Prostate gland (tissue), 2 donors: ENCODE results near the gene ABHD11. TPM values are rescaled to one million over a fixed set of nuclear protein-coding genes. Genes with fewer than 3 reads are reported as not detected.

Experiments used
- DNase-seq: peaks from one replicate; pipeline ENCODE4 v3.0.0-alpha.2; 2019; ENCODE audit warnings: low spot score
- H3K27ac ChIP-seq, 2 donors: fragments of 200-600 bp; sonication (generic); 2 replicates each; pipeline ENCODE4 v1.5.1; 2017 to 2019
- H3K27me3 ChIP-seq: fragments of 200-600 bp; sonication (generic); replicated peaks from 2 replicates; pipeline ENCODE4 v1.5.1; 2019; ENCODE audit not compliant: insufficient read depth
- H3K36me3 ChIP-seq, 2 donors: fragments of 200-600 bp; sonication (generic); 1 replicate in 1 of 2; 2 replicates in 1 of 2; pipeline versions ENCODE4 v1.5.1 to v1.8.1; 2017 to 2019
- H3K4me1 ChIP-seq: fragments of 200-600 bp; sonication (generic); replicated peaks from 2 replicates; pipeline ENCODE4 v1.5.1; 2019
- H3K4me3 ChIP-seq, 2 donors: fragments of 200-600 bp; sonication (generic); 2 replicates each; pipeline ENCODE4 v1.5.1; 2017 to 2019
- H3K9me3 ChIP-seq: fragments of 200-600 bp; sonication (generic); 2 replicates; pipeline ENCODE4 v1.5.1; 2017
- CTCF ChIP-seq, 4 experiments: fragments of 200-600 bp in 2 of 4; fragments of 450-650 bp in 2 of 4; sonication (generic) in 2 of 4; IDR thresholded peaks; 1 replicate in 3 of 4; 2 replicates in 1 of 4; pipeline ENCODE4 v1.5.1; 2016 to 2019; ENCODE audit warnings: antibody characterized with exemption in 4 of 4, mild to moderate bottlenecking in 2 of 4, moderate library complexity in 2 of 4
- POLR2A ChIP-seq: fragments of 450-650 bp; IDR thresholded peaks from one replicate; pipeline ENCODE4 v1.6.1; 2016; ENCODE audit warnings: antibody characterized with exemption, mild to moderate bottlenecking
- POLR2AphosphoS5 ChIP-seq: sonication (generic); formaldehyde crosslinking; IDR thresholded peaks from one replicate; pipeline ENCODE4 v1.6.1; 2017; ENCODE audit warnings: antibody characterized with exemption
- WGBS: methylation state at CpG from one replicate; pipeline ENCODE4 v1.1.5; 2018; 5-methylcytosine and 5-hydroxymethylcytosine counted together
- intact Hi-C: fragments of 100-400 bp; cut with DNase I; formaldehyde crosslinking; loops from one replicate; pipeline ENCODE4 v1.14.2; 2022
- total RNA-seq, 2 donors: library from RNA; depleted of rRNA; stranded (reverse); fragments of >200 nt; gene quantifications; one replicate each; pipeline ENCODE4 v1.1.0, GENCODE V29; 2016

Gene ABHD11
- total RNA-seq, 2 donors from 2014 or later, result 55.2 to 87.8 TPM

- DNase-seq, result no peak
- H3K4me3 ChIP-seq, result no peak overlapping the region
- H3K27me3 ChIP-seq, result no peaks in the 10 kb centered on the region
- TF ChIP-seq POLR2AphosphoS5 (no peak), CTCF (IDR thresholded peaks at IDR 0.05) (no peak), POLR2A (no peak)
- no peaks in the 10 kb centered on the region for H3K36me3 ChIP-seq
- intact Hi-C loops, result no loop called here
- H3K27ac ChIP-seq, result no peak overlapping the region
- H3K4me1 ChIP-seq, result no peaks in the 10 kb centered on the region
- H3K9me3 ChIP-seq, result no peaks in the 10 kb centered on the region
- WGBS, result 61% methylated on average over 8 of the region's 8 CpGs
Measured at GRCh38 chr7:73761854-73762658, 23.5 kb upstream of the ABHD11 start.

GRCh38 chr7:73758581-73759138 lies 20.1 kb upstream of the ABHD11 start:
- intact Hi-C loops, result no loop called here
- 78% methylated on average over 6 of the region's 7 CpGs for WGBS
- TF ChIP-seq POLR2A (no peak), POLR2AphosphoS5 (peak; percentile 93)
- Histone ChIP-seq H3K27me3 (no peaks in the 10 kb centered on the region), H3K9me3 (no peaks in the 10 kb centered on the region), H3K4me3 (no peak overlapping the region), H3K4me1 (no peaks in the 10 kb centered on the region), H3K36me3 (no peaks in the 10 kb centered on the region), H3K27ac (peak overlapping the region; percentile 84 to 92)
- DNase-seq, result peak; percentile 82

- H3K4me3 ChIP-seq, result no peak overlapping the region
- no peaks in the 10 kb centered on the region for H3K9me3 ChIP-seq
- DNase-seq, result peak; percentile 71
- intact Hi-C loops, result no loop called here
- TF ChIP-seq POLR2AphosphoS5 (peak; percentile 75), CTCF (IDR thresholded peaks at IDR 0.05) (no peak), POLR2A (no peak)
- WGBS, result 49% methylated on average over 16 of the region's 16 CpGs
- no peaks in the 10 kb centered on the region for H3K36me3 ChIP-seq
- peaks cover 16% of the 10 kb centered on the region for H3K4me1 ChIP-seq
- no peaks in the 10 kb centered on the region for H3K27me3 ChIP-seq
- H3K27ac ChIP-seq, result peak overlapping the region; percentile 76 to 92
Measured at GRCh38 chr7:73749931-73750776, 11.6 kb upstream of the ABHD11 start.

GRCh38 chr7:73746378-73746777 lies 7.8 kb upstream of the ABHD11 start:
- Histone ChIP-seq H3K9me3 (no peaks in the 10 kb centered on the region), H3K36me3 (no peaks in the 10 kb centered on the region), H3K4me1 (peaks cover 30% of the 10 kb centered on the region), H3K4me3 (no peak overlapping the region), H3K27ac (peak overlapping the region; percentile 77 to 92), H3K27me3 (no peaks in the 10 kb centered on the region)
- peak; percentile 87 for DNase-seq
- TF ChIP-seq POLR2AphosphoS5 (peak; percentile 93), CTCF (IDR thresholded peaks at IDR 0.05) (peak in 1 of 4 experiments; percentile 4), POLR2A (no peak)
- intact Hi-C loops, result no loop called here
- 13% methylated on average over 4 of the region's 4 CpGs for WGBS
